Prostate gland (tissue), 2 donors: ENCODE measurements around the gene PPFIA2.

ENCODE experiments used
- POLR2A ChIP-seq: fragments of 450-650 bp; IDR thresholded peaks from one replicate; pipeline ENCODE4 v1.6.1; 2016; ENCODE audit warnings: antibody characterized with exemption, mild to moderate bottlenecking
- POLR2AphosphoS5 ChIP-seq: sonication (generic); formaldehyde crosslinking; IDR thresholded peaks from one replicate; pipeline ENCODE4 v1.6.1; 2017; ENCODE audit warnings: antibody characterized with exemption
- TF ChIP-seq, protein P1 (sequence below), 4 experiments: fragments of 200-600 bp in 2 of 4; fragments of 450-650 bp in 2 of 4; sonication (generic) in 2 of 4; IDR thresholded peaks; 1 replicate in 3 of 4; 2 replicates in 1 of 4; pipeline ENCODE4 v1.5.1; 2016 to 2019; ENCODE audit warnings: antibody characterized with exemption in 4 of 4, mild to moderate bottlenecking in 2 of 4, moderate library complexity in 2 of 4

GRCh38 chr12:81300454-81300853, 458.7 kb downstream of the PPFIA2 start:
- TF ChIP-seq POLR2A (no peak), POLR2AphosphoS5 (no peak)
- TF ChIP-seq, protein P1, sequence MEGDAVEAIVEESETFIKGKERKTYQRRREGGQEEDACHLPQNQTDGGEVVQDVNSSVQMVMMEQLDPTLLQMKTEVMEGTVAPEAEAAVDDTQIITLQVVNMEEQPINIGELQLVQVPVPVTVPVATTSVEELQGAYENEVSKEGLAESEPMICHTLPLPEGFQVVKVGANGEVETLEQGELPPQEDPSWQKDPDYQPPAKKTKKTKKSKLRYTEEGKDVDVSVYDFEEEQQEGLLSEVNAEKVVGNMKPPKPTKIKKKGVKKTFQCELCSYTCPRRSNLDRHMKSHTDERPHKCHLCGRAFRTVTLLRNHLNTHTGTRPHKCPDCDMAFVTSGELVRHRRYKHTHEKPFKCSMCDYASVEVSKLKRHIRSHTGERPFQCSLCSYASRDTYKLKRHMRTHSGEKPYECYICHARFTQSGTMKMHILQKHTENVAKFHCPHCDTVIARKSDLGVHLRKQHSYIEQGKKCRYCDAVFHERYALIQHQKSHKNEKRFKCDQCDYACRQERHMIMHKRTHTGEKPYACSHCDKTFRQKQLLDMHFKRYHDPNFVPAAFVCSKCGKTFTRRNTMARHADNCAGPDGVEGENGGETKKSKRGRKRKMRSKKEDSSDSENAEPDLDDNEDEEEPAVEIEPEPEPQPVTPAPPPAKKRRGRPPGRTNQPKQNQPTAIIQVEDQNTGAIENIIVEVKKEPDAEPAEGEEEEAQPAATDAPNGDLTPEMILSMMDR (IDR thresholded peaks at IDR 0.05), result no peak
